ENCODE results near the gene GALR1.
"Not testable (repeated sequence)": the region's sequence is repeated elsewhere in the genome, so short reads cannot be mapped to it uniquely, and the experiment has no call there.

The GALR1 gene

GRCh38 chr18:77249569-77250500 lies at the start of gene GALR1:
Gene GALR1, plus strand, starts transcription at chr18:77249848. Its CDS starts 701 bp downstream, at chr18:77250549.
- DNase-seq: no peak

GRCh38 chr18:77201506-77201905 lies 48.1 kb upstream of the GALR1 start:
- DNase-seq: no peak

- no peak for DNase-seq
These were observed 47.3 kb upstream of the GALR1 start for GRCh38 chr18:77202329-77202728.

- no peak for DNase-seq
These were observed 46.6 kb upstream of the GALR1 start for GRCh38 chr18:77203071-77203470.

GRCh38 chr18:77203851-77204250 lies 45.8 kb upstream of the GALR1 start:
- DNase-seq: no peak

GRCh38 chr18:77205769-77206168 lies 43.9 kb upstream of the GALR1 start:
- DNase-seq: no peak

GRCh38 chr18:77206676-77207374 lies 42.8 kb upstream of the GALR1 start:
- DNase-seq: no peak

GRCh38 chr18:77207540-77207939 lies 42.1 kb upstream of the GALR1 start:
- DNase-seq: no peak

GRCh38 chr18:77208964-77209363 lies 40.7 kb upstream of the GALR1 start:
- DNase-seq: no peak

- DNase-seq: no peak
These were observed 40.1 kb upstream of the GALR1 start for GRCh38 chr18:77209587-77209986.

- DNase-seq: no peak
These were observed 39.4 kb upstream of the GALR1 start for GRCh38 chr18:77210249-77210648.

- no peak for DNase-seq
These were observed 31.0 kb upstream of the GALR1 start for GRCh38 chr18:77218642-77219041.

GRCh38 chr18:77220726-77221125 lies 28.9 kb upstream of the GALR1 start:
- no peak for DNase-seq

- DNase-seq: no peak
These were observed 27.2 kb upstream of the GALR1 start for GRCh38 chr18:77222464-77222863.

- DNase-seq: no peak
These were observed 26.4 kb upstream of the GALR1 start for GRCh38 chr18:77223221-77223639.

GRCh38 chr18:77223653-77224052 lies 26.0 kb upstream of the GALR1 start:
- DNase-seq: no peak

- no peak for DNase-seq
These were observed 19.0 kb upstream of the GALR1 start for GRCh38 chr18:77230645-77231044.

GRCh38 chr18:77234504-77235365 lies 14.9 kb upstream of the GALR1 start:
- no peak for DNase-seq

- not testable (repeated sequence) for DNase-seq
These were observed 10.4 kb upstream of the GALR1 start for GRCh38 chr18:77239285-77239684.

- DNase-seq: no peak
These were observed 627 bp upstream of the GALR1 start for GRCh38 chr18:77248873-77249568.

- no peak for DNase-seq
These were observed 865 bp downstream of the GALR1 start for GRCh38 chr18:77250501-77250925.

Data from SIG-M5 (cell line).